D721Med (cell line): ENCODE data around the gene CAP2.
"Not testable (repeated sequence)": the region's sequence is repeated elsewhere in the genome, so short reads cannot be mapped to it uniquely, and the experiment has no call there.

Experiments used
- DNase-seq: peaks from one replicate; pipeline ENCODE4 v3.0.0; 2011; ENCODE audit warnings: low spot score; ENCODE audit not compliant: insufficient read length
- FAIRE-seq: peaks from 2 replicates; lab custom pipeline; 2011; peaks lifted over from hg19 to GRCh38; lab: Jason Lieb, UNC
- TF ChIP-seq, protein P1 (sequence below): IDR thresholded peaks from 2 replicates; pipeline ENCODE4 v1.5.1; 2012; ENCODE audit warnings: mild to moderate bottlenecking, control low read depth; ENCODE audit not compliant: insufficient read depth; ENCODE audit errors: missing control alignments

Gene CAP2

DNA sequence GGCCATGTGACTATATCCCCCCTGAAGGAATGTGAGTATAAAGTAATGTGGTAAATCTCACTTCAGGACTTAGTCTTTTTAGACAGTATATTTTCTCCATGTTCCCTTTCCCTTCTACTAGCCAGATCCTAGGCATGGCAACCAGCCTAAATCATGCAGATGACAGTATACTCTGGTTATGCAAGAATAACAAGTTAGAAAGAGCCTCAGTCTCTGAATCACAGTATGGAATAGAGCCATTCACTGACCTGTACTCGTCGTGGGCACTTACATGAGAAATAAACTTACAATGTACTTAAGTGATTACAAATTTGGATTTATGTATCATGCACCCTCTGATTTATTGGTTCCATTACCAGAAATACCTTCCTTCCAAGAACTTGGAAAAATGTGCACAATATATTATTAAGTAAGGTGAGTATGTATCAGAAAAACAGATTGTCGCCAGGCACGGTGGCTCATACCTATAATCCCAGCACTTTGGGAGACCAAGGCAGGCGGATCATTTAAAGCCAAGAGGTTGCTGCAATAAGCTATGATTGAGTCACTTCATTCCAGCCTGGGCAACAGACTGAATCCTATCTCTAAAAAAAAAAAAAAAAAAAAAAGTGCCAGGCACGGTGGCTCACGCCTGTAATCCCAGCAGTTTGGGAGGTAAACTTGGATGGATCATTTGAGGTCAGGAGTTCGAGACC, 181.6 kb downstream of the CAP2 start:
- FAIRE-seq (no peak), DNase-seq (no peak)
- TF ChIP-seq, protein P1, sequence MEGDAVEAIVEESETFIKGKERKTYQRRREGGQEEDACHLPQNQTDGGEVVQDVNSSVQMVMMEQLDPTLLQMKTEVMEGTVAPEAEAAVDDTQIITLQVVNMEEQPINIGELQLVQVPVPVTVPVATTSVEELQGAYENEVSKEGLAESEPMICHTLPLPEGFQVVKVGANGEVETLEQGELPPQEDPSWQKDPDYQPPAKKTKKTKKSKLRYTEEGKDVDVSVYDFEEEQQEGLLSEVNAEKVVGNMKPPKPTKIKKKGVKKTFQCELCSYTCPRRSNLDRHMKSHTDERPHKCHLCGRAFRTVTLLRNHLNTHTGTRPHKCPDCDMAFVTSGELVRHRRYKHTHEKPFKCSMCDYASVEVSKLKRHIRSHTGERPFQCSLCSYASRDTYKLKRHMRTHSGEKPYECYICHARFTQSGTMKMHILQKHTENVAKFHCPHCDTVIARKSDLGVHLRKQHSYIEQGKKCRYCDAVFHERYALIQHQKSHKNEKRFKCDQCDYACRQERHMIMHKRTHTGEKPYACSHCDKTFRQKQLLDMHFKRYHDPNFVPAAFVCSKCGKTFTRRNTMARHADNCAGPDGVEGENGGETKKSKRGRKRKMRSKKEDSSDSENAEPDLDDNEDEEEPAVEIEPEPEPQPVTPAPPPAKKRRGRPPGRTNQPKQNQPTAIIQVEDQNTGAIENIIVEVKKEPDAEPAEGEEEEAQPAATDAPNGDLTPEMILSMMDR: no peak

DNA sequence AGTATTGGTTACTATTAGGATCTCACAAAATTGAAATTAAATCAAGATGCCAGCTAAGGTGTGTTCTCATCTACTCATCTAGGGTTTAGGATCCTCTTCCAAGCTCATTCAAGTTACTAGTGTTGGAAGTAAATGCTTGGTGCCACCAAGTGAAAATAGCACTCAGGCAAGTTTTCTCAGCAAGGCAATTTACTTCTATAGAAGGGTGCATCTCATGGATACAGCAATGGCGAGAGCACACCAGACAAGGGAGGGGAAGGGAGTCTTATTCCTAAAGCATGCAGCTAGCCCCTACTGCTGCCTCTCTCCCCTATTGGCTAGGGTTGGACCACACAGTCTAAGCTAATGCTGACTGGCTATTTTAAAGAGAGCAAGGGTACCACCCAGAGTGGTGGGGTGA, 183.7 kb downstream of the CAP2 start:
- DNase-seq (no peak), FAIRE-seq (no peak)
- TF ChIP-seq, protein P1: no peak

DNA sequence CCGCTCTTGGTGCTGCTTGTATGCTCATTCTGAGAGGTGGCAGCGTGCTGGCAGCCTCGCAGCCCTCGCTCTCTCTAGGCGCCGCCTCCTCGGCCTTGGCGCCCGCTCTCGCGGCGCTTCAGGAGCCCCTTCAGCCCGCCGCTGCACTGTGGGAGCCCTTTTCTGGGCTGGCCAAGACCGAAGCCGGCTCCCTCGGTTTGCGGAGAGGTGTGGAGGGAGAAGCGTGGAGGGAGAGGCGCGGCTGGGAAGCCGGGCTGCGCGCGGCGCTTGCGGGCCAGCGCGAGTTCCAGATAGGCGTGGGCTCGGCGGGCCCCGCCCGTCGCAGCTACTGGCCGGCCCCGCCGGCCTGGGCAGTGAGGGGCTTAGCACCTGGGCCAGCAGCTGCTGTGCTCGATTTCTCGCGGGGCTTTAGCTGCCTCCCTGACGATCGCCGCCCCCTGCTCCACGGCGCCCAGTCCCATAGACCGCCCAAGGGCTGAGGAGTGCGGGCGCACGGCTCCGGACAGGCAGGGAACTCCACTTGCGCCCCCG, 187.2 kb downstream of the CAP2 start:
- FAIRE-seq (no peak), DNase-seq (no peak)
- TF ChIP-seq, protein P1: no peak

DNA sequence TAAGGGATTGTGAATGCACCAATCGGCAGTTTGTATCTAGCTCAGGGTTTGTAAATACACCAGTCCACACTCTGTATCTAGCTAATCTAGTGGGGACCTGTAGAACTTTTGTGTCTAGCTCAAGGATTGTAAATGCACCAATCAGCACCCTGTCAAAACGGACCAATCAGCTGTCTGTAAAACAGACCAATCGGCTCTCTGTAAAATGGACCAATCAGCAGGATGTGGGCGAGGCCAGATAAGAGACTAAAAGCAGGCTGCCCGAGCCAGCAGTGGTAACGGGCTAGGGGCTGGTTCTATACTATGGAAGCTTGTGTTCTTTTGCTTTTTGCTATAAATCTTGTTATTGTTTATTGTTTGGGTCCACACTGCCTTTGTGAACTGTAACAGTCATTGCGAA, 187.9 kb downstream of the CAP2 start:
- FAIRE-seq: not testable (repeated sequence)

DNA sequence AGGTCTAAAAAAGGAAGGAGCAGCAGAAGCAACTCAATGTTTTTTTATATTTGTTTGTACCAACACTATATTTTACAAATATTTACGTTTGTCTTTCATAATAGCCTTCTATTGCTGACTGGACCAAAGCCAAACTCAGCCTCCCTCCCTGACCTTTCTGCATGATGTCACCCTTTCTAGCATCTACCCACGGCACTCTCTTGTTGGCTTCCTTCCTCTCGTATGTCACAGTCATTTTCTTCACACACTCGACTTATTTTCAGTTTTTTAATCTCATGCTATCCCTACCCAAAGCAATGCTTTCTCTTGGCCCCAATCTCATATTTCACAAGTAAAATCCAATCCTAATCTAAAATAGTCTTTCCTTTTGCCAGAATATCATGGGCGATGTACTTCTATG, 190.4 kb downstream of the CAP2 start:
- FAIRE-seq (no peak), DNase-seq (no peak)
- TF ChIP-seq, protein P1: no peak

More for the DNA sequence above, 187.9 kb downstream of the CAP2 start:
- DNase-seq: not testable (repeated sequence)

DNA sequence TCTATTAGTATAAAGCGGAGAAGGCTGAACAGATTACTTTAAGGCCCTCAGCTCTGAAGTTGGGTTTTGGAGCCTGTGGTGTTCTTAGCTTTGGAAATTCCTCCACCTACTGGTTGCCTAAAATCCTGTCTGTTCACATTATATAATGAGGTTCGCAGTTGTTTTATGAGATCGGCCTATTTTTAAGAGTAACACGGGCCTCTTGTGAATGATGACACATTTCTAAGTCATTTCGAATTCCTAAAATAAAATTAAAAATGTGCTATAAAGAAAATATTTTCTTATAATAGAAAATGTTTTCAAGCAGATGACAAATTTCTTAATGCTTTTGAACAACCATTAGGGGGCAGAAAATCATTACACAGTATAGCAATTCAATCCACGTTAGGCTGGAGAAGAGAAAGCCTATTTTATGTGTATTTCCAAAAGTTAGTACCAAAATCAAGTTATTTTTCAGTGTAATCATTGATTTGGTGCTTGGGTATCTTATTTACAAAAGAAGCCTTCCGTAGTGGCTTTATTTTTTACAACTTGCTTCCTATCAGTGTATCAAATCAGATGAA, 190.9 kb downstream of the CAP2 start:
- DNase-seq: peak; percentile 23
- no peak for FAIRE-seq
- TF ChIP-seq, protein P1: peak; percentile 60

DNA sequence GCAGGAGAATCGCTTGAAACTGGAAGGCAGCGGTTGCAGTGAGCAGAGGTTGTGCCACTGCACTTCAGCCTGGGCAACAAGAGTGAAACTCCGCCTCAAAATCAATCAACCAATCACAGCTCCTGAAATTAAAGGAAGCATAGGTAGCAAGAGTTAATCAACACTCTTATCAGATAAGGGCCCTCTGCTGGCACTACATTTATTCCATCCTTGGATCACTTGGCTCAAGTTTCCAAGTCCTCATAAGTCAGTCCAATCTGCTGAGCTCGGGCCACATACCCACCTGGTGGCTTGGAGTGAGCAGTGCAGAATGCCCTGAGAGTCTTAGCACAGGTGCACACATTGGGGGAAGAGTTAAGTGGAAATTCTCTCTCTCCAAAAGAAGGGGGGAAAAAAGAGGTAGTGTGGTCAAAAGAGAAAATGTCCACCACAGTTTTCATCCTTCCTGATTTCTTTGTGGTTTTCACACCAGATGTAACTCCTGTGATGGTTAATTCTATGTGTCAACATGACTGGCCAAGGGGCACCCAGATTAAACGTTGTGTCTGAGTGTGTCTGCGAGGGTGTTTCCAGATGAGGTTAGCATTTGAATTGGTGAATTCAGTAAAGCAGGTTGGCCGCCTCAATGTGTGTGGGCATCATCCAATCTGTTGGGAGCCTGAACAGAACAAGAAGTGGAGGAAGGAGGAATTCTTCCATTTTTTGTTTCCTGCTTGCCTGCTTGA, 192.5 kb downstream of the CAP2 start:
- DNase-seq (no peak), FAIRE-seq (no peak)
- TF ChIP-seq, protein P1: no peak

DNA sequence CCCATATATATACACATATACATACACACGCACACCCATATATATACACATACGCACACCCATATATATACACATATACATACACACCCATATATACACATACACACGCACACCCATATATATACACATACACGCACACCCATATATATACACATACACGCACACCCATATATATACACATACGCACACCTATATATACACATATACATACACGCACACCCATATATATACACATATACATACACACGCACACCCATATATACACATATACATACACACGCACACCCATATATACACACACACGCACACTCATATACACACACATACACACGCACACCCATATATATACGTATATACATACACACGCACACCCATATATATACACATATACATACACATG, 193.2 kb downstream of the CAP2 start:
- not testable (repeated sequence) for DNase-seq, FAIRE-seq
